NCI-H748 (cell line): ENCODE results near the gene SAMD4B.
"Not testable (repeated sequence)": the region's sequence is repeated elsewhere in the genome, so short reads cannot be mapped to it uniquely, and the experiment has no call there.

ENCODE experiments used
- DNase-seq: peaks from one replicate; lab custom pipeline; 2025; ENCODE audit not compliant: unreplicated experiment; lab: John Stamatoyannopoulos, UW

SAMD4B gene

GRCh38 chr19:39341719-39342604 is at the start of gene SAMD4B:
SAMD4B (plus strand) TSS chr19:39342421; CDS start chr19:39356894, 14,473 bp downstream.
- peak; percentile 100 for DNase-seq

- DNase-seq: no peak
Measured at GRCh38 chr19:39293394-39293793, 48.8 kb upstream of the SAMD4B start.

- no peak for DNase-seq
Measured at GRCh38 chr19:39296055-39296645, 46.1 kb upstream of the SAMD4B start, which contains the start of gene IFNL1. IFNL1 (plus strand) TSS chr19:39296407; CDS start chr19:39296422, 15 bp downstream.

- DNase-seq: no peak
Measured at GRCh38 chr19:39296906-39297305, 45.3 kb upstream of the SAMD4B start.

GRCh38 chr19:39297931-39298634 is 44.1 kb upstream of the SAMD4B start:
- DNase-seq: no peak

- no peak for DNase-seq
Measured at GRCh38 chr19:39299404-39299803, 42.8 kb upstream of the SAMD4B start.

GRCh38 chr19:39299832-39300231 is 42.4 kb upstream of the SAMD4B start:
- no peak for DNase-seq

GRCh38 chr19:39301021-39301420 is 41.2 kb upstream of the SAMD4B start:
- no peak for DNase-seq

- no peak for DNase-seq
Measured at GRCh38 chr19:39301562-39301961, 40.7 kb upstream of the SAMD4B start.

- DNase-seq: no peak
Measured at GRCh38 chr19:39303373-39304184, 38.6 kb upstream of the SAMD4B start.

- no peak for DNase-seq
Measured at GRCh38 chr19:39304185-39304513, 38.1 kb upstream of the SAMD4B start.

- no peak for DNase-seq
Measured at GRCh38 chr19:39304701-39305571, 37.3 kb upstream of the SAMD4B start.

GRCh38 chr19:39306075-39306474 is 36.1 kb upstream of the SAMD4B start:
- no peak for DNase-seq

- DNase-seq: peak; percentile 93
Measured at GRCh38 chr19:39307046-39307821, 35.0 kb upstream of the SAMD4B start.

- no peak for DNase-seq
Measured at GRCh38 chr19:39307822-39308530, 34.2 kb upstream of the SAMD4B start.

GRCh38 chr19:39308531-39309304 is 33.5 kb upstream of the SAMD4B start:
- peak; percentile 40 for DNase-seq

GRCh38 chr19:39309305-39309670 is 32.9 kb upstream of the SAMD4B start:
- DNase-seq: not testable (repeated sequence)
